ENCODE results near the gene TCF4. TPM values are rescaled to one million over a fixed set of nuclear protein-coding genes. Genes with fewer than 3 reads are reported as not detected.

TCF4 gene
- total and polyA plus RNA-seq, 2 donors (not counting 1 experiment from before 2014, with no cell fraction given) = 68.5 to 353 TPM

DNA sequence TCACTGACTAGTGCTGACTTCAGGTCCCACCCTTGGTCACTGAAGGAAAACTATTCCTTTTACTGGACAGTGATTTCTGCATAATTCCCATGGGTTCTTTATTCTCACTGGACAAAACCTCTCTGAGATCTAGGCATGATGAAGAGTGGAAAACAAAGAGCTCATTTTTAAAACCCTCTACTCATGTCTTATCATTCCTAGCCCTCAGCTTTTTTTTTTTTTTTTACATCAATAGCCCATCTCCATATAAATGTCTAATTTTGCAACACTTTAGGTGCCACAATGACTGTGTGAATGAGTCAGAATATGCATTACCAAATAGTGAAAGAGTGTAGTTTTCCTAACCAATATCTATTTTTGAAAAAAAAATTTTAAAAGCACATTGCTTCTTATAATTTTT lies 74.8 kb downstream of the TCF4 start:
- no peak overlapping the region for H3K4me2 ChIP-seq (replicated peaks; ENCODE audit: low read depth, low read length, poor library complexity, severe bottlenecking)
- no peaks in the 10 kb centered on the region for H3K27me3 ChIP-seq (replicated peaks in 1 of 4; ENCODE audit: control extremely low read depth in 1 of 4, control insufficient read depth in 3 of 4, insufficient read depth in 4 of 4, low read length in 3 of 4)
- no peak overlapping the region for H3K27ac Mint-ChIP-seq
- ChIA-PET POLR2A (no interaction called here), CTCF (interaction anchor here (0.9 to 1.6 kb wide), 2 partner anchors 9 to 97 kb away, joined by 3 to 4 read pairs; no protein-coding TSS in a partner anchor)
- peaks cover 29% of the 10 kb centered on the region for H3K4me1 Mint-ChIP-seq
- no peaks in the 10 kb centered on the region for H3K9me3 Mint-ChIP-seq (ENCODE audit: insufficient read depth)
- H3K27me3 Mint-ChIP-seq = no peaks in the 10 kb centered on the region
- H3K4me1 ChIP-seq (ENCODE audit: control insufficient read depth in 2 of 2, insufficient read depth in 2 of 2, low read length in 2 of 2) = peaks cover 11 to 17% of the 10 kb centered on the region in 2 donors
- intact Hi-C loops (cut with micrococcal nuclease) = loop anchor here (10.0 kb wide), 1 partner anchor 262 kb away; no protein-coding TSS in a partner anchor
- no peak overlapping the region for H3K4me3 ChIP-seq (ENCODE audit: control extremely low read depth in 1 of 5, extremely low read depth in 1 of 5, insufficient read depth in 1 of 5, low read depth in 2 of 5, low read length in 4 of 5)
- H4K20me1 ChIP-seq (ENCODE audit: control insufficient read depth, insufficient read depth, low read length, poor library complexity, severe bottlenecking) = no peaks in the 10 kb centered on the region
- peaks cover 0 to 2% (median 0%) of the 10 kb centered on the region in 3 donors for H3K9me3 ChIP-seq (ENCODE audit: control extremely low read depth in 1 of 3, control insufficient read depth in 2 of 3, insufficient read depth in 1 of 3, low read length in 2 of 3)
- H3K36me3 ChIP-seq (replicated peaks in 1 of 2; ENCODE audit: control extremely low read depth in 1 of 2, control insufficient read depth in 1 of 2, extremely low read depth in 1 of 2, insufficient read depth in 2 of 2, low read length in 1 of 2) = no peaks in the 10 kb centered on the region
- no peak overlapping the region for H2AFZ ChIP-seq (ENCODE audit: insufficient read depth, low read depth, low read length, poor library complexity, severe bottlenecking)
- no peak overlapping the region for H3K9ac ChIP-seq (ENCODE audit: low read length)
- H3K79me2 ChIP-seq (ENCODE audit: control insufficient read depth, insufficient read depth, low read length) = peaks cover 5% of the 10 kb centered on the region
- no peak for ATAC-seq (ENCODE audit: low read depth)
- no peak overlapping the region for H3K4me3 Mint-ChIP-seq
- no peak for DNase-seq
- no peak for TF ChIP-seq EZH2 (IDR thresholded peaks at IDR 0.05; ENCODE audit: borderline replicate concordance, insufficient read depth, low read depth, low read length, poor library complexity, severe bottlenecking)
- TF ChIP-seq, protein P1, sequence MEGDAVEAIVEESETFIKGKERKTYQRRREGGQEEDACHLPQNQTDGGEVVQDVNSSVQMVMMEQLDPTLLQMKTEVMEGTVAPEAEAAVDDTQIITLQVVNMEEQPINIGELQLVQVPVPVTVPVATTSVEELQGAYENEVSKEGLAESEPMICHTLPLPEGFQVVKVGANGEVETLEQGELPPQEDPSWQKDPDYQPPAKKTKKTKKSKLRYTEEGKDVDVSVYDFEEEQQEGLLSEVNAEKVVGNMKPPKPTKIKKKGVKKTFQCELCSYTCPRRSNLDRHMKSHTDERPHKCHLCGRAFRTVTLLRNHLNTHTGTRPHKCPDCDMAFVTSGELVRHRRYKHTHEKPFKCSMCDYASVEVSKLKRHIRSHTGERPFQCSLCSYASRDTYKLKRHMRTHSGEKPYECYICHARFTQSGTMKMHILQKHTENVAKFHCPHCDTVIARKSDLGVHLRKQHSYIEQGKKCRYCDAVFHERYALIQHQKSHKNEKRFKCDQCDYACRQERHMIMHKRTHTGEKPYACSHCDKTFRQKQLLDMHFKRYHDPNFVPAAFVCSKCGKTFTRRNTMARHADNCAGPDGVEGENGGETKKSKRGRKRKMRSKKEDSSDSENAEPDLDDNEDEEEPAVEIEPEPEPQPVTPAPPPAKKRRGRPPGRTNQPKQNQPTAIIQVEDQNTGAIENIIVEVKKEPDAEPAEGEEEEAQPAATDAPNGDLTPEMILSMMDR (IDR thresholded peaks at IDR 0.05) = no peak
- no peak overlapping the region for H3K27ac ChIP-seq (ENCODE audit: low read length in 2 of 2)

DNA sequence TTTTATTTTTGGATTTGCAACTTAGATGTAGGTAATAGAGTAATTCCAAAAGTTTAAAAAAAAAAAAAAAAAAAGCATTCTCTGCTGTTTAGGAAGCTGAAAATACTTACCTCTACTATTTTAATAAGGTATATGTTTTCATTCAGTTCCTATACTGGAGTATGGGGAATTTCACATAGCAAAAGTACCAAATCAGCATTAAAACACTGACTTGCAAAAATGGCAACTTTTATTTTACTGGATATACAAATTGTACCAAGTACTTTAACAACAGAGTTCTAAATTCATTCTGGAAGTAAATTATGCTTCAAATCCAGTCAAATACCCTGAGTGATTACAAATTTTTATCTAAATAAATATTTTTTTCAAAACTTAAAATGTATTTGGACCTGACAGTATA lies 76.7 kb downstream of the TCF4 start:
- Histone ChIP-seq H3K79me2 (ENCODE audit: control insufficient read depth, insufficient read depth, low read length) (peaks cover 5% of the 10 kb centered on the region), H3K4me2 (replicated peaks; ENCODE audit: low read depth, low read length, poor library complexity, severe bottlenecking) (peak overlapping the region; percentile 69), H4K20me1 (ENCODE audit: control insufficient read depth, insufficient read depth, low read length, poor library complexity, severe bottlenecking) (no peaks in the 10 kb centered on the region), H3K36me3 (replicated peaks in 1 of 2; ENCODE audit: control extremely low read depth in 1 of 2, control insufficient read depth in 1 of 2, extremely low read depth in 1 of 2, insufficient read depth in 2 of 2, low read length in 1 of 2) (no peaks in the 10 kb centered on the region), H3K27ac (ENCODE audit: low read length in 2 of 2) (peak overlapping the region; percentile 65 to 85), H3K9me3 (ENCODE audit: control extremely low read depth in 1 of 3, control insufficient read depth in 2 of 3, insufficient read depth in 1 of 3, low read length in 2 of 3) (peaks cover 0 to 2% (median 0%) of the 10 kb centered on the region in 3 donors), H3K4me1 (ENCODE audit: control insufficient read depth in 2 of 2, insufficient read depth in 2 of 2, low read length in 2 of 2) (peaks cover 17 to 20% of the 10 kb centered on the region in 2 donors), H2AFZ (ENCODE audit: insufficient read depth, low read depth, low read length, poor library complexity, severe bottlenecking) (peak overlapping the region; percentile 71), H3K9ac (ENCODE audit: low read length) (peak overlapping the region; percentile 58), H3K4me3 (ENCODE audit: control extremely low read depth in 1 of 5, extremely low read depth in 1 of 5, insufficient read depth in 1 of 5, low read depth in 2 of 5, low read length in 4 of 5) (peak overlapping the region in 4 of 5 experiments; percentile 4 to 60 (median 30)), H3K27me3 (replicated peaks in 1 of 4; ENCODE audit: control extremely low read depth in 1 of 4, control insufficient read depth in 3 of 4, insufficient read depth in 4 of 4, low read length in 3 of 4) (no peaks in the 10 kb centered on the region)
- CTCF ChIA-PET = no interaction called here
- Mint-ChIP-seq H3K27ac (no peak overlapping the region), H3K27me3 (no peaks in the 10 kb centered on the region), H3K9me3 (ENCODE audit: insufficient read depth) (no peaks in the 10 kb centered on the region), H3K4me1 (peaks cover 42% of the 10 kb centered on the region), H3K4me3 (peak overlapping the region; percentile 82)
- no peak for ATAC-seq (ENCODE audit: low read depth)
- POLR2A ChIA-PET = no interaction called here
- no peak for TF ChIP-seq EZH2 (IDR thresholded peaks at IDR 0.05; ENCODE audit: borderline replicate concordance, insufficient read depth, low read depth, low read length, poor library complexity, severe bottlenecking)
- TF ChIP-seq, protein P1 (IDR thresholded peaks at IDR 0.05) = no peak
- DNase-seq = no peak
- intact Hi-C loops (cut with micrococcal nuclease) = loop anchor here (10.0 kb wide), 1 partner anchor 264 kb away; no protein-coding TSS in a partner anchor

Measured in B cell (primary cell).